GM18951 (cell line): ENCODE data around the gene RMI1.

Experiments used
- POLR2A ChIP-seq: IDR thresholded peaks from 4 replicates; pipeline ENCODE4 v1.6.1; 2011; ENCODE audit warnings: mild to moderate bottlenecking; ENCODE audit not compliant: insufficient read length, insufficient read depth; ENCODE audit errors: extremely low read depth
- in situ Hi-C: fragments of 300-500 bp; cut with MboI; formaldehyde crosslinking; loops from one replicate; pipeline ENCODE4 v1.12.0; 2022; ENCODE audit warnings: low sequenced_read_pairs, mixed read lengths, inconsistent platforms; ENCODE audit not compliant: unreplicated experiment

The RMI1 gene

DNA sequence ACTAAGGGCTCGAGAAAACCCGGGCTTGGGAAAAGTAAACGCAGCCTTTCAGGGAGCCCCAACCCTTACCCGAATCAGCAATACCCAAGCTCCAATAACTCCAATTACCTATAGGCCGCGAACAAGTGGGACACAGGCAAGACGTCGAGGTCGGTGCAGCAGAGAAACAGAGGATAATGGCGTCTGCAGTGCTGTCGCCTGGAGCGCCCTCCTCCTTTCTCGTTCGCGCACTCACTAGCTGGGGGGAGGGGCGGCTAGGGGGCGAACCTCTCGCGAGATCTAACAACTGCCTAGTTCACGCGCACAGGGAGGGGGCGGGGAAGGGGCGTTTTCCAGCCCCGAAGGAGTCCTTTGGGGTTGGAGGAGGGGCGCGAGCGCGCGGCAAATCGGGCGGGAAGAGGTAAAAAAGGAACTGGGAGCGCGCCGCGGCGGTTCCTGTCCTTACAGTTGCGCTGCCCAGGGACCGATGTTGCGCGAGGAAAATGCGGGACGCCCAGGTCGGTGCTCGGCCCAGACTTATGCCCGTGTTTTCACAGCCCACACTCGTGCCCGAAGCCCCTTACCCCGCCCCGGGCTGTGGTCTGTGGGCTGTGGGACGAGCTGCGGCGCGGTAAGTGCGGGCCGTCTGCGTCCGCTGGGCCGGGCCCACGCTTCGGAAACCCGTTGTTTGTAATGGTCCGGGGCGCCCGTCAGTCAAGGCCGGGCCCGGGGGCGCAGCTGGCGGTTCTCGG lies at the start of gene RMI1:
TSS of gene RMI1 (plus strand) at position 411 of the 731 bp plus-strand sequence. CDS start 20,182 bp downstream, outside the sequence.
- peak; percentile 91 for TF ChIP-seq POLR2A
- in situ Hi-C loops: no loop called here

DNA sequence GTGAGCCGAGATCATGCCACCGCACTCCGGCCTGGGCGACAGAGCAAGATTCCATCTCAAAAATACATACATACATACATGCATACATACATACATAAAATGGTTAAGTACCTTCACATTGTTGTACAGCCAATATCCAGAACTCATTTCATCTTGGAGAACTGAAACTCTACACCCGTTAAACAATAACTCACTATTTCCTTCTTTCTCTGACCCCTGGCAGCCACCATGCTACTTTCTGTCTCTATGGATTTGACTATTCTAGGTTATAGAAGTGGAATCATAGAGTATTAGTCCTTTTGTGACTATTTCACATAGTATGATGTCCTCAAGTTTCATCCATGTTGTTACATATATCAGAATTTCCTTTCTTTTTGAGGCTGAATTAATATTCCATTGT lies 49.7 kb upstream of the RMI1 start:
- in situ Hi-C loops: no loop called here

DNA sequence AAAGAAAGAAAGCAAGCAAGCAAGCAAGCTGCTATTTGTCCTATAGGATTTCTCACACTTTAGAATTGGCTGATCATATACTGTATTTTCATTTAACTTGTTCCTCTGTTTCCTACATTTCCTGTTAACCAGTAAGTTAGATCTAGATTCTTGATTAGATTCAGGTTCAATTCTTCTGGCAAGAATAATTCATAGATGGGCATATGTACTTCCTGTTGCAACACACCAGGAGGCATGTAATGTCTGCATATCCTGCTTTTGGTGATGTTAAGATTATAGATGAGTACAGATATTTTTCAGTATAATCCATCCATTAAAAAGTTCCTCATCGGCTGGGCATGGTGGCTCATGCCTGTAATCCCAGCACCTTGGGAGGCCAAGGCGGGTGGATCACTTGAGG lies 48.6 kb upstream of the RMI1 start:
- no peak for TF ChIP-seq POLR2A
- in situ Hi-C loops: no loop called here

More for the DNA sequence above, 49.7 kb upstream of the RMI1 start:
- no peak for TF ChIP-seq POLR2A

DNA sequence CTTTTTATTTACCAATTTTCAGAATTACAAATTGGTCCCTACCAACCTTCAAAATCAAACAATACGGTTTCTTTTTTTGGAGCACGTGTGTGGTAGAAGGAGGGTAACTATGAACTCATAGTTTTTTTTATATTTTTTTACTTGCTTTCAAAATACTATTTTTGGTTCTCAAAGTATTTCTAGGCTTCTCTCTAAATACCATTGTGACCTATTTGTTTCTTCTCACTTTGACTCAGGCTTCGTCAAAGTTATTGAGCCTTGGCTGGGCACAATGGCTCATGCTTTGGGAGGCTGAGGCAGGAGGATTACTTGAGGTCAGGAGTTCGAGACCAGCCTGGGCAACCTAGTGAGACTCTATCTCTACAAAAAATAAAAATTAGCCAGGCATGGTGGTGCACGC lies 47.8 kb upstream of the RMI1 start:
- in situ Hi-C loops: no loop called here
- TF ChIP-seq POLR2A: no peak

DNA sequence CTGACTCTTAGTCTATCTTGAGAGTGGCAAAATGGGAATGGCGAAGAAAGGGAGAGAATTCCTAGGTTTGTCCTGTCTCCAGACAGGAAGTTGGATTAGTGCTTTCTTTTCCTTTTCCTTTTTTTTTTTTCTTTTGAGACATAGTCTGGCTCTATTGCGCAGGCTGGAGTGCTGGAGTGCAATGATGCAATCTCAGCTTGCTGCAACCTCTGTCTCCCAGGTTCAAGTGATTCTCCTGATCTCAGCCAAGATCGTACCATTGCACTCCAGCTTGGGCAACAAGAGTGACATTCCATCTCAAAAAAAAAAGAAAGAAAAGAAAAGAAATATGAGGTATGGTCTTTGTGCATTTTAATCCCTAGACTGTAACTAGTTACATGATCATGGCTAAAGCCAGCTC lies 46.8 kb upstream of the RMI1 start:
- in situ Hi-C loops: no loop called here
- no peak for TF ChIP-seq POLR2A

DNA sequence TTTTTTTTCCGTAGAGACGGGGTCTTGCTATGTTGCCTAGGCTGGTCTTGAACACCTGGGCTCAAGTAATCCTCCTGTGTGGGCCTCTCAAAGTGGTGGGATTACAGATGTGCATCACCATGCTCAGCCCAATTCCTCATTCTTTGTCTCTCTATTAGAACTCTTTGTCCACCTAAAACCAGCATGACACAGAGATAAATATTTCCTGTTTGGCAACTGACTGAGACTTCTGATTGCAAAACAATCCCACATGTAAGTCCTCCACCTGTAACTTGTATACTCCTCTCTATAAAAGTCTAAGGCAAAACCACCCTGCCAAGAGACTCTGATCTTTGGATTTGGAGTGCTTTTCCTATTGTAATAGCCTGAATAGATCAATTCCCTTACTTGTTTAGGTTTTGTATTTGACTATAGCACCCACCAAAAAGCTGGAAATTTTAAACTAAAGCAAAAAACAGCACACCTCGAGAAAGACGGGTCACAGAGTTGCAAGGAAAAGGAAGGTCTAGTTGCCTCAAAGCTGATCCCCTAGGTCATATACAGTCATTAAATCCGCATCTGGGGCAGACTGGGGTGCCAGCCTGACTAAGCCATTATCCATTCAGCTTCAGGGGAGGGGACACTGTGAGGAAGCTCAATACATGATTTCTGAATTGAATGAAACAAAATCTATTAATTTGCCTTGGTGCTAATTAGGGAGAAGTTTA lies 45.9 kb upstream of the RMI1 start:
- in situ Hi-C loops: no loop called here

DNA sequence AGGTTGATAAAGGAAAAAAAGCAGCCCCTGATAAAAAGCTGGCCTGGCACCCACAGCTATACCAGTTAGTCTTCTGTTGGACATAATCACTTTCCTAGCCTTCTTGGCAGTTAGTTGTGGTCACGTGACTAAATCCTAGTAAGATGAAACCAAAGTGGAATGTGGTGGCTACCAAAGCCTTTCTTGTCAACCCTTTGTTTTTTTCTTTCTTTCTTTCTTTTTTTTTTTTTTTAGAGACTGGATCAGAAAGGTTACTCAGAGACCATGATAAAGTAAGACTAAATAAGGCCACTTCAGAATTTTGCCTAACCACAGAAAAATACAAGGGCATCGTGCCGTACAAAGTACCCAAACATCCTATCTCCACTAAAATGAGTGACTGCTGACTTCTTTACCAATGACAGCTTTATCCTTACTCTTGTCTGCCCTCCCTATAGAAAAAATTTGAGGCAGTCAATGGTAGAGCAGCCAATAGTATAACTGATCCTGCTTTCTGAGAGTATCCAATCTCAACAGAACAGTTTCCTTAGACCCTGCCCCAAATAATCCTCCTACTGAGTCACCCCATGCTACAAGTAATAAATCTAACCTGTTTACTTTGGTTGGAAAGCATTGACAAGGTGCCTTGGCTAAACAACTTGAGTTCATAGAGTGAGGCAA lies 45.2 kb upstream of the RMI1 start:
- in situ Hi-C loops: no loop called here
- no peak for TF ChIP-seq POLR2A

More for the DNA sequence above, 45.9 kb upstream of the RMI1 start:
- no peak for TF ChIP-seq POLR2A

DNA sequence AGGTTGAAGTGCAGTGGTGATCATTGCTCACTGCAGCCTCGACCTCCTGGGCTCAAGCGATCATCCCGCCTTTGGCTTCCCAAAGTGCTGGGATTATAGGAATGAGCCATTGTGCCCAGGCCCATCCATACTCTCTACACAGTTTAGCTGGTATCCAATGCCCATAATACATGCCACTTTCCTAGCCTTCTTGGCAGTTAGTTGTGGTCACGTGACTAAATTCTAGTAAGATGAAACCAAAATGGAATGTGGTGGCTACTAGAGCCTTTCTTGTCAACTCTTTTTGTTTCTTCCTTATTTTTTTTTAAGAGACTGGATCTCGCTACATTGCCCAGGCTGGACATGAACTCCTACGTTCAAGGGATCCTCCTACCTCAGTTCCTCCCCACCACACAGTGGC lies 44.1 kb upstream of the RMI1 start:
- TF ChIP-seq POLR2A: no peak
- in situ Hi-C loops: no loop called here

DNA sequence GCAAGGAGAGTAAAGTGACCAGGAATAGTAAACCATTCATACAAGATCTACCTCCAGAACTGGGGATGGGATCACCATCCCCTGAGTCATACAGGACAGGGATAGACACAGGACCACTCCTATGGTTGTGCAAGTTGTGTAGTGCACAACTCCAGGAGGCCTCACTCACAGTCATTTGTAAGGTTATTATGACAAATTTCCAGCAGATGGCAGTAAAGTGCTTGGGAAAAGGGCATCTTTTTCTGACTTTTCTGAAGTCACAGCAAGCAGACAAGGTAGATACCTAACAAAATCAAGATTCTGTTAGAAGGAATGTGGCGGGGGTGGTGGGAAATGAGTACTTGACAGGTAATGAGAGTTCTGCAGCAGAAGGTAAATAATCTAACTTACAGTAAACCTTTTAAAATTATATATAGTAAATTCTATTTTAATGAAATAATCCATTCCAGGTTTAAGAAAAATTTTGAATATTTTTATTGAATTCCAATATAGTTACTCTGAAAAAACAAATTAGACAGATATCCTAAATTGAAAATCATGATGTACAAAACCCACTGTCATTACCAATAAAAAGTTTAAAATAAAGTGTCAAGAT lies 42.6 kb upstream of the RMI1 start:
- in situ Hi-C loops: no loop called here
- TF ChIP-seq POLR2A: no peak

DNA sequence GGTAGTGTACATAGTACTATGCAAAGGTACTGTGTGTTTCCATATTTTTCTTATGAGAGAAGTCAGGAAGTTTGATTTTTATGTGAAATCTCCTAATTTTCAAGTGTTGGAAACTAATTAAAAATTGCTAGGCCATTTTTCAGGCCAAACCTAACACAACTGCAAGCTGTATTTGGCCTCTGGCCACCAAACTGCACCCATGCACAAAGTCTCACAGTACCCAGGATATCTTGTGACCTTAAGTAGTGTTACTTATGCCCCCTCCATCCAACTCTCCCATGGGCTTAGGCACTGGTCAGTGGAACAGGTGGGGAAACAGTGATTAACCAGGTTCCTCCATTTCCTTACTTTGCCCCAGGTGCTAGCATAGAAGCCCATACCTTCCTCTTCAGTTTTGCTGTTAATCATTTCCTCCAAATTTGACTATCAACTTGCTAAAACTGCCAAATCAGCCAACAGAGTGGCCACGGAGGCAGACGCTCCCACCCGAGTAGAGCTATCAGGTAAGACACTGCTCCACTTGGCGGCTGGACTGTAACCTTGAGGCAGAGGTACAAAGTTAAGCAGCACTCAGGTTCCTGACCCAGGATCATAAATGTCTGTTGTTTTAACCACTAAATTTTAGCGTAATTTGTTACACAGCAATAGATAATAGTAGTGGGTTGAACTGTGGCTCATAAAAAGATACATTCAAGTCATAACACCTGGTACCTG lies 39.9 kb upstream of the RMI1 start:
- in situ Hi-C loops: loop anchor here (10.0 kb wide), 1 partner anchor 314 kb away; no protein-coding TSS in a partner anchor
- TF ChIP-seq POLR2A: no peak

DNA sequence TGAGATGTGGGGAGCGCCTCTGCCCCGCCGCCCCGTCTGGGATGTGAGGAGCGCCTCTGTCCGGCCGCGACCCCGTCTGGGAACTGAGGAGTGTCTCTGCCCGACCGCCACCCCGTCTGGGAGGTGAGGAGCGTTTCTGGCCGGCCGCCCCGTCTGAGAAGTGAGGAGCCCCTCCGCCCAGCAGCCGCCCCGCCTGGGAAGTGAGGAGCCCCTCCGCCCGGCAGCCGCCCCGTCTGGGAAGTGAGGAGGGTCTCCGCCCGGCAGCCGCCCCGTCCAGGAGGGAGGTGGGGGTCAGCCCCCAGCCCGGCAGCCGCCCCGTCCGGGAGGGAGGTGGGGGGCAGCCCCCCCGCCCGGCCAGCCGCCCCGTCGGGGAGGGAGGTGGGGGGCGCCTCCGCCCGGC lies 32.5 kb upstream of the RMI1 start:
- in situ Hi-C loops: loop anchor here (10.0 kb wide), 1 partner anchor 307 kb away; no protein-coding TSS in a partner anchor

DNA sequence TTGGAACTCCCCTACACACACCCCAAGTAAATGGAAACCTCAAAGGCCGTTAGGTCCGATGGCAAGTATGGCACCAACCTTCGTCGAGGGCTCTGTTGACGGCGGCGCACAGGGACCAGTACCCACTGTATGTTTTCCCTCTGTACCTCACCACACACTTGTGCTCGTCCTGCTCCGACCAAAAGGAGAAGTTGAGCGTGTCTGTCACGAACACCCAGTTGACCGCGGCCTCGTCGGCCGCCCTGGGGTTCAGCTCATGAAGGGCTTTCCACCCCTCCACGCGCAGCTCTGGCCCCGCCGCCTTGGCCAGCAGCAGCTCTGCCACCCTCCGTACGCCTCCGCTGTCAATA lies 24.5 kb upstream of the RMI1 start:
- in situ Hi-C loops: no loop called here
- TF ChIP-seq POLR2A: no peak
